Ovary (tissue), 9 donors: ENCODE data around the gene TNFRSF4. TPM values are rescaled to one million over a fixed set of nuclear protein-coding genes. Genes with fewer than 3 reads are reported as not detected.
A peak's percentile ranks its signal among the peaks of the same experiment; 100 is the strongest.

ENCODE experiments used
- DNase-seq, 5 donors: peaks; one replicate each; pipeline ENCODE4 v3.0.0-alpha.2; 2019 to 2020
- H3K27ac ChIP-seq, 2 donors: fragments of 200-600 bp; one replicate each; pipeline versions ENCODE4 v1.5.1 to v1.8.0; 2019 to 2022
- H3K27me3 ChIP-seq: fragments of 200-600 bp; one replicate; pipeline ENCODE4 v1.8.0; 2022
- H3K36me3 ChIP-seq: fragments of 200-600 bp; sonication (generic); one replicate; pipeline ENCODE4 v1.5.1; 2019
- H3K4me1 ChIP-seq: one replicate; pipeline ENCODE4 v1.8.1; 2013; ENCODE audit warnings: mild to moderate bottlenecking, moderate library complexity; ENCODE audit not compliant: insufficient read depth
- H3K4me3 ChIP-seq: fragments of 200-600 bp; sonication (generic); one replicate; pipeline ENCODE4 v1.5.1; 2017
- H3K9me3 ChIP-seq, 2 donors: fragments of 200-600 bp in 1 of 2; sonication (generic) in 1 of 2; one replicate each; pipeline versions ENCODE4 v1.5.1 to v1.8.1; 2013 to 2019; ENCODE audit warnings: mild to moderate bottlenecking in 1 of 2, moderate library complexity in 1 of 2
- CTCF ChIP-seq, 3 donors: fragments of 450-650 bp in 2 of 3; fragments of 200-600 bp in 1 of 3; IDR thresholded peaks; one replicate each; pipeline versions ENCODE4 v1.5.1 to v1.8.0; 2016 to 2022; ENCODE audit warnings: antibody characterized with exemption in 3 of 3, mild to moderate bottlenecking in 1 of 3
- EP300 ChIP-seq: sonication (generic); formaldehyde crosslinking; IDR thresholded peaks from one replicate; pipeline ENCODE4 v1.6.1; 2017; ENCODE audit warnings: antibody characterized with exemption
- POLR2A ChIP-seq: fragments of 450-650 bp; IDR thresholded peaks from one replicate; pipeline ENCODE4 v1.6.1; 2017; ENCODE audit warnings: antibody characterized with exemption, mild to moderate bottlenecking, moderate library complexity
- WGBS, 3 donors: extraction: QIAGEN DNeasy Blood & Tissue Kit in 1 of 3; methylation state at CpG; one replicate each; pipeline versions ENCODE4 v1.1.5 to v1.1.7; 2013 to 2017; 5-methylcytosine and 5-hydroxymethylcytosine counted together
- intact Hi-C, 4 donors: fragments of 100-400 bp; cut with DNase I; formaldehyde crosslinking; loops; one replicate each; pipeline versions ENCODE4 v1.11.0 to v1.15.1; 2022 to 2023
- polyA plus RNA-seq, 2 donors: library from polyadenylated mRNA; stranded (reverse); fragments of 200-250 nt in 1 of 2; fragments of 350-450 nt in 1 of 2; fragmentation: Illumina TruSeq in 1 of 2; extraction: RNeasy Lipid Tissue Mini Kit (QIAGEN cat#74804) in 1 of 2; gene quantifications; one replicate each; pipeline ENCODE4 v1.2.3, GENCODE V29; 2013 to 2014
- total RNA-seq, 7 donors: library from RNA; depleted of rRNA in 2 of 7; stranded (reverse); fragments of >200 nt in 2 of 7; fragmentation: NEBNext Ultra II Directional in 3 of 7; extraction: Animal tissue kit (Norgen Biotek cat#: 25700) in 3 of 7; gene quantifications; one replicate each; pipeline versions ENCODE4 v1.1.0 to v1.2.4, GENCODE V29; 2016 to 2023
- donor health status: DM: no; HTN: no; CAD: no; lungs with moderate emphysema.
- donor health status: DM: no; HTN: no; CAD: no.
- donor health status: Bipolar disorder and iron deficiency.
- donor health status: DM: yes; HTN: yes; CAD: no.
- donor health status: DM: no; HTN: no; CAD: no.
- donor health status: DM: yes; HTN: yes; CAD: no.

TNFRSF4 gene
- total and polyA plus RNA-seq, 9 donors: 0.37 to 2.5 (median 0.89) TPM; not detected in 1

DNA sequence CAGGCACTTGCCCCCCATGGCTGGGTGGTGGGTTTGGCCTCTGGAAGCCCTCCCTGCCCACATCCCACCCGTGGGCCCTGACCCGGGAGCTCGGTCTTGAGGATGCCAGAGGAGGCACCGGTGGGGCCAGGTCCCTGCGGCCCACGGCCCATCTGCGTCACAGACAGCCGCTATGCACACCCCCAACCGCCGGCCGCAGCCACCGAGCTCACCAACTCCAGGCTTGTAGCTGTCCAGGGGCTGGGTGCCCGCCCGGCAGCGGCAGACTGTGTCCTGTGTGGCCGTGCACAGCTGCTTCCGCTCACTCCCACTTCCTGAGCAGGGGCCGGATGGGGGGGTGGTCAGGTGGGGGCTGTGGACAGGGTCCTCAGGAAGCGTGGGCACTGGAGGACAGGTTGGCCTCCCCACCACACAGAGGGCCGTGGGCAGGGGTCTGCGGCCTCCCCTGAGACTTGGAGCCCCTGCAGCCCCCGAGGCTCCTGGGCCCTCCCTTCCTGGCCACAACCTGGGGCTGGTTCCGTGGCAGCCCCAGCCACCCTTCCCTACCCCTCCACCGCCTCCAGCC lies 1.1 kb downstream of the TNFRSF4 start:
- Histone ChIP-seq H3K4me3 (no peak overlapping the region), H3K4me1 (no peaks in the 10 kb centered on the region), H3K27me3 (no peaks in the 10 kb centered on the region), H3K36me3 (no peaks in the 10 kb centered on the region), H3K9me3 (no peaks in the 10 kb centered on the region), H3K27ac (no peak overlapping the region)
- 28 to 45% (median 39%) methylated on average over 10 to 24 of the region's 24 CpGs for WGBS, 3 donors
- TF ChIP-seq POLR2A (no peak), CTCF (IDR thresholded peaks at IDR 0.05) (no peak), EP300 (no peak)
- peak in 2 of 5 donors; percentile 23 to 40 for DNase-seq
- intact Hi-C loops: no loop called here

- TF ChIP-seq CTCF (IDR thresholded peaks at IDR 0.05) (no peak), POLR2A (no peak), EP300 (no peak)
- H3K4me1 ChIP-seq: no peaks in the 10 kb centered on the region
- no peaks in the 10 kb centered on the region for H3K36me3 ChIP-seq
- H3K4me3 ChIP-seq: no peak overlapping the region
- H3K27ac ChIP-seq: no peak overlapping the region
- no peaks in the 10 kb centered on the region for H3K9me3 ChIP-seq
- WGBS, 3 donors: 84 to 85% (median 85%) methylated on average over 28 of the region's 28 CpGs
- peaks cover 4% of the 10 kb centered on the region for H3K27me3 ChIP-seq
- DNase-seq: peak in 2 of 5 donors; percentile 16 to 31
- intact Hi-C loops: no loop called here
Measured at GRCh38 chr1:1211541-1212441, 2.2 kb downstream of the TNFRSF4 start.

DNA sequence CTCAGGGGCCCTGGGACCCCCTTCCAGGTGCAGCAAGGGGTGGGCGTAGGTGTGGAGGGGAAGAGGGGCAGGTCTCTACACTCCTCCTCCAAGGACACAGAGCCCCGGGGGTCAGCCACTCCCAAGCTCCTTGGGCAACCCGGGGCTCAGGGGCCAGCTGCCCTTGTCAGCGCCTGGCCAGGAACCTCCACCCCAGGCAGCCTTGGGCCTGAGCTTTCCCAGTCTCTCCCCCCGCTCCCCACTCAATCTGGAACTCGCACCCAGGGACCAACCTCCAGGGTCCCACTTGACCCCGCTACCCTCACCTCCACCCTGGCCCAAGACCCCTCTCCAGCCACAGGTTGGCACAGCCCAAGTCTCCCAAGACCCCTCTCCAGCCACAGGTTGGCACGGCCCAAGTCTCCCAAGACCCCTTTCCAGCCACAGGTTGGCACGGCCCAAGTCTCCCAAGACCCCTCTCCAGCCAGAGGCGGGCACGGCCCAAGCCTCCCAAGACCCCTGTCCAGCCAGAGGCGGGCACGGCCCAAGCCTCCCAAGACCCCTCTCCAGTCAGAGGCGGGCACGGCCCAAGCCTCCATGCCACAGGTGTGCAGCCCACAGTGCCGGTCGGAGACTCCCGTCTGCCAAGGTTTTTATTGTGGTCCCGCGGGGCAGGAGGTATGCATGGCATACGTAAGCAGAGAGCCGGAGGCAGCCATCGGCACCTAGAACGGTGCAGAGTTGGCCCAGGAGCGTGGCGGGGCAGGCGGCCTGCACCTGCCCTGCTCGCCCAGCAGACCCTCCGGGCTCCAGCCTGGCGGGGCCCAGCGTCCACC lies 3.0 kb downstream of the TNFRSF4 start:
- intact Hi-C loops: no loop called here
- H3K4me3 ChIP-seq: no peak overlapping the region
- H3K27me3 ChIP-seq: peaks cover 4% of the 10 kb centered on the region
- no peaks in the 10 kb centered on the region for H3K9me3 ChIP-seq
- 92 to 93% (median 92%) methylated on average over 31 of the region's 31 CpGs for WGBS, 3 donors
- DNase-seq: peak in 2 of 5 donors; percentile 14 to 32
- no peaks in the 10 kb centered on the region for H3K4me1 ChIP-seq
- H3K27ac ChIP-seq: no peak overlapping the region
- TF ChIP-seq POLR2A (no peak), EP300 (no peak), CTCF (IDR thresholded peaks at IDR 0.05) (no peak)
- H3K36me3 ChIP-seq: no peaks in the 10 kb centered on the region

- H3K9me3 ChIP-seq: no peaks in the 10 kb centered on the region
- no peaks in the 10 kb centered on the region for H3K4me1 ChIP-seq
- TF ChIP-seq EP300 (no peak), POLR2A (no peak), CTCF (IDR thresholded peaks at IDR 0.05) (no peak)
- peak in 2 of 5 donors; percentile 15 to 26 for DNase-seq
- H3K4me3 ChIP-seq: no peak overlapping the region
- peaks cover 4% of the 10 kb centered on the region for H3K27me3 ChIP-seq
- no peak overlapping the region for H3K27ac ChIP-seq
- H3K36me3 ChIP-seq: no peaks in the 10 kb centered on the region
- 22 to 45% (median 30%) methylated on average over 26 to 38 of the region's 38 CpGs for WGBS, 3 donors
- intact Hi-C loops: no loop called here
Measured at GRCh38 chr1:1208713-1209433, 5.1 kb downstream of the TNFRSF4 start.
